PC-9 (cell line): ENCODE data around the gene TMA7. TPM values are rescaled to one million over a fixed set of nuclear protein-coding genes. Genes with fewer than 3 reads are reported as not detected.

Experiments
- BruUV-seq: library from RNA; stranded (reverse); fragments of 400-500 nt; replicated peaks from 2 replicates; lab custom pipeline; 2021; lab: Mats Ljungman, UMichigan
- CTCF ChIA-PET: fragments of 300-600 bp; sonication (Branson Sonifier 250); formaldehyde crosslinking; loops from one replicate; lab custom pipeline; 2022; ENCODE audit warnings: antibody characterized with exemption; lab: Charles Lee
- POLR2A ChIA-PET: fragments of 300-600 bp; sonication (Branson Sonifier 250); formaldehyde crosslinking; loops from one replicate; lab custom pipeline; 2022; ENCODE audit warnings: antibody characterized with exemption; ENCODE audit not compliant: unreplicated experiment; lab: Charles Lee
- DNase-seq, 2 experiments: peaks; one replicate each; pipeline versions ENCODE4 v3.0.0 to v3.0.0-alpha.2; 2015 to 2022; ENCODE audit warnings: mixed read lengths in 1 of 2
- H2AFZ ChIP-seq: fragments of 200-600 bp; sonication (generic); 2 replicates; pipeline ENCODE4 v1.8.1; 2017; ENCODE audit warnings: antibody characterized with exemption
- H3F3A ChIP-seq: fragments of 200-600 bp; sonication (generic); 2 replicates; pipeline ENCODE4 v1.8.1; 2017; ENCODE audit warnings: antibody characterized with exemption, mild to moderate bottlenecking, low read depth; ENCODE audit not compliant: insufficient read depth
- H3K27ac ChIP-seq: fragments of 200-600 bp; sonication (generic); 2 replicates; pipeline ENCODE4 v1.6.1; 2016; ENCODE audit warnings: mixed run types
- H3K27me3 ChIP-seq: fragments of 200-600 bp; sonication (generic); 2 replicates; pipeline ENCODE4 v1.6.1; 2016; ENCODE audit warnings: low read depth, mixed run types; ENCODE audit not compliant: insufficient read depth
- H3K36me3 ChIP-seq: fragments of 200-600 bp; sonication (generic); 2 replicates; pipeline ENCODE4 v1.6.1; 2016; ENCODE audit warnings: low read depth, mixed run types
- H3K4me1 ChIP-seq: fragments of 200-600 bp; sonication (generic); replicated peaks from 2 replicates; pipeline ENCODE4 v1.6.1; 2016; ENCODE audit warnings: mixed run types; ENCODE audit not compliant: insufficient read depth
- H3K4me2 ChIP-seq: fragments of 200-600 bp; sonication (generic); 2 replicates; pipeline ENCODE4 v1.6.1; 2017; ENCODE audit warnings: mixed run types
- H3K4me3 ChIP-seq: fragments of 200-600 bp; sonication (generic); 2 replicates; pipeline ENCODE4 v1.6.1; 2016; ENCODE audit warnings: mixed run types
- H3K79me2 ChIP-seq: fragments of 200-600 bp; sonication (generic); 2 replicates; pipeline ENCODE4 v1.6.1; 2017; ENCODE audit warnings: low read depth, mixed run types
- H3K9me2 ChIP-seq: fragments of 200-600 bp; sonication (generic); 2 replicates; pipeline ENCODE4 v1.8.1; 2017; ENCODE audit warnings: mild to moderate bottlenecking; ENCODE audit not compliant: insufficient read depth
- H3K9me3 ChIP-seq: fragments of 200-600 bp; sonication (generic); 2 replicates; pipeline ENCODE4 v1.8.1; 2016; ENCODE audit warnings: low read depth; ENCODE audit not compliant: insufficient read depth
- H4K20me1 ChIP-seq: fragments of 200-600 bp; sonication (generic); 2 replicates; pipeline ENCODE4 v1.8.1; 2017; ENCODE audit not compliant: insufficient read depth
- CTCF ChIP-seq: fragments of 200-600 bp; sonication (generic); conservative IDR thresholded peaks from 2 replicates; pipeline ENCODE4 v1.6.1; 2017; ENCODE audit warnings: mixed run types, antibody characterized with exemption, mild to moderate bottlenecking, moderate library complexity
- EZH2 ChIP-seq: fragments of 200-600 bp; sonication (generic); IDR thresholded peaks from 2 replicates; pipeline ENCODE4 v1.8.0; 2017; ENCODE audit warnings: antibody characterized with exemption, low read depth
- intact Hi-C: fragments of 100-400 bp; cut with micrococcal nuclease; formaldehyde crosslinking; loops from one replicate; pipeline ENCODE4 v1.10.0; 2022; ENCODE audit not compliant: unreplicated experiment
- total RNA-seq: library from RNA; stranded (reverse); gene quantifications from 2 replicates; pipeline ENCODE4 v1.2.3, GENCODE V29; 2021

TMA7 gene
- total RNA-seq, 1 experiment from 2014 or later, result 314 TPM

GRCh38 chr3:48397767-48398681 lies 42.0 kb upstream of the TMA7 start:
- ChIA-PET POLR2A (interaction anchor here (0.7 kb wide), 1 partner anchor 129 kb away, joined by 6 read pairs; no protein-coding TSS in a partner anchor), CTCF (interaction anchor here (0.7 to 4.4 kb wide), 2 partner anchors 38 to 124 kb away, joined by 3 to 126 read pairs; no protein-coding TSS in a partner anchor)
- H3K27me3 ChIP-seq, result no peaks in the 10 kb centered on the region
- peaks cover 7% of the 10 kb centered on the region; the same call in 1 of the 2 replicates for H3K4me1 ChIP-seq
- no peaks in the 10 kb centered on the region; the same call in 1 of the 2 replicates for H3F3A ChIP-seq
- no peak for DNase-seq
- H4K20me1 ChIP-seq, result no peaks in the 10 kb centered on the region
- no TSS peak for BruUV-seq
- H3K9me2 ChIP-seq, result no peaks in the 10 kb centered on the region
- H3K36me3 ChIP-seq, result no peaks in the 10 kb centered on the region
- H3K4me2 ChIP-seq, result no peak overlapping the region
- intact Hi-C loops, result no loop called here
- no peak for TF ChIP-seq CTCF
- no peak for TF ChIP-seq EZH2
- no peak overlapping the region for H3K27ac ChIP-seq
- no peak overlapping the region for H2AFZ ChIP-seq
- H3K79me2 ChIP-seq, result no peaks in the 10 kb centered on the region
- H3K9me3 ChIP-seq, result no peaks in the 10 kb centered on the region
- no peak overlapping the region for H3K4me3 ChIP-seq

- Histone ChIP-seq H4K20me1 (no peaks in the 10 kb centered on the region), H3K79me2 (no peaks in the 10 kb centered on the region), H3K27me3 (no peaks in the 10 kb centered on the region), H2AFZ (no peak overlapping the region), H3K4me3 (no peak overlapping the region), H3K36me3 (no peaks in the 10 kb centered on the region), H3K27ac (no peak overlapping the region), H3K9me3 (no peaks in the 10 kb centered on the region), H3F3A (no peaks in the 10 kb centered on the region; the same call in 1 of the 2 replicates), H3K4me2 (no peak overlapping the region), H3K9me2 (no peaks in the 10 kb centered on the region), H3K4me1 (peaks cover 7% of the 10 kb centered on the region; the same call in 1 of the 2 replicates)
- CTCF ChIA-PET, result interaction anchor here (2.4 to 4.4 kb wide), 3 partner anchors 35 to 41 kb away, joined by 14 to 126 read pairs (median 19); partner anchors contain the start of genes CCDC51 and TMA7
- POLR2A ChIA-PET, result interaction anchor here (0.5 kb wide), 1 partner anchor 37 kb away, joined by 3 read pairs; no protein-coding TSS in a partner anchor
- intact Hi-C loops, result loop anchor here (1.0 kb wide), 1 partner anchor 124 kb away; no protein-coding TSS in a partner anchor
- no peak for TF ChIP-seq EZH2
- TF ChIP-seq CTCF, result no peak
- DNase-seq, result no peak
- BruUV-seq, result no TSS peak
Observed at GRCh38 chr3:48398701-48399386, 41.2 kb upstream of the TMA7 start.
